Neural progenitor cell (in vitro differentiated cells): ENCODE results near the gene CALY. TPM values are rescaled to one million over a fixed set of nuclear protein-coding genes. Genes with fewer than 3 reads are reported as not detected.

ENCODE experiments used
- DNase-seq: peaks from one replicate; pipeline ENCODE4 v3.0.0-alpha.2; 2016; ENCODE audit warnings: low spot score
- H2AFZ ChIP-seq: fragments of 200-600 bp; sonication (generic); replicated peaks from 2 replicates; pipeline ENCODE4 v1.6.1; 2016; ENCODE audit warnings: antibody characterized with exemption
- H3F3A ChIP-seq: fragments of 200-600 bp; sonication (generic); 2 replicates; pipeline ENCODE4 v1.6.1; 2016; ENCODE audit warnings: antibody characterized with exemption, low read depth
- H3K27ac ChIP-seq: fragments of 200-600 bp; sonication (generic); 2 replicates; pipeline ENCODE4 v1.5.1; 2016; ENCODE audit warnings: mild to moderate bottlenecking
- H3K27me3 ChIP-seq: fragments of 200-600 bp; sonication (generic); 2 replicates; pipeline ENCODE4 v1.6.1; 2016; ENCODE audit warnings: mild to moderate bottlenecking, moderate library complexity
- H3K36me3 ChIP-seq: fragments of 200-600 bp; sonication (generic); 2 replicates; pipeline ENCODE4 v1.5.1; 2016
- H3K4me1 ChIP-seq: fragments of 200-600 bp; sonication (generic); 2 replicates; pipeline ENCODE4 v1.6.1; 2016; ENCODE audit warnings: mixed run types
- H3K4me2 ChIP-seq: fragments of 200-600 bp; sonication (generic); 2 replicates; pipeline ENCODE4 v1.6.1; 2016
- H3K4me3 ChIP-seq: fragments of 200-600 bp; sonication (generic); 2 replicates; pipeline ENCODE4 v1.5.1; 2016
- H3K79me2 ChIP-seq: fragments of 200-600 bp; sonication (generic); 2 replicates; pipeline ENCODE4 v1.6.1; 2016; ENCODE audit warnings: low read depth
- H3K9ac ChIP-seq: fragments of 200-600 bp; sonication (generic); 2 replicates; pipeline ENCODE4 v1.6.1; 2016
- H3K9me3 ChIP-seq: fragments of 200-600 bp; sonication (generic); 2 replicates; pipeline ENCODE4 v1.5.1; 2016; ENCODE audit warnings: low read depth
- H4K20me1 ChIP-seq: fragments of 200-600 bp; sonication (generic); 2 replicates; pipeline ENCODE4 v1.6.1; 2016; ENCODE audit warnings: low read depth
- H3K27ac Mint-ChIP-seq: 3 replicates; pipeline ENCODE4 v1.8.0; 2021; ENCODE audit warnings: mixed read lengths
- H3K27me3 Mint-ChIP-seq: 2 replicates; pipeline ENCODE4 v1.8.0; 2022; ENCODE audit warnings: low read depth, mild to moderate bottlenecking, inconsistent platforms, moderate library complexity, mixed read lengths; ENCODE audit not compliant: insufficient read depth
- H3K36me3 Mint-ChIP-seq: 3 replicates; pipeline ENCODE4 v1.8.0; 2021; ENCODE audit warnings: mixed read lengths
- H3K4me1 Mint-ChIP-seq: 3 replicates; pipeline ENCODE4 v1.8.0; 2021; ENCODE audit warnings: mixed read lengths
- H3K4me3 Mint-ChIP-seq: 3 replicates; pipeline ENCODE4 v1.8.0; 2021; ENCODE audit warnings: mild to moderate bottlenecking, moderate library complexity, mixed read lengths
- H3K9me3 Mint-ChIP-seq: 3 replicates; pipeline ENCODE4 v1.8.0; 2020; ENCODE audit warnings: mixed read lengths
- EZH2 ChIP-seq: fragments of 200-600 bp; sonication (generic); IDR thresholded peaks from 2 replicates; pipeline ENCODE4 v1.6.1; 2017; ENCODE audit warnings: antibody characterized with exemption, mild to moderate bottlenecking, moderate library complexity
- EZH2phosphoT487 ChIP-seq: fragments of 200-600 bp; sonication (generic); IDR thresholded peaks from 2 replicates; pipeline ENCODE4 v1.6.1; 2017; ENCODE audit warnings: antibody characterized with exemption
- total RNA-seq: library from RNA; depleted of rRNA; stranded (reverse); fragments of >200 nt; gene quantifications from 2 replicates; pipeline ENCODE4 v1.2.3, GENCODE V29; 2015; ENCODE audit warnings: low replicate concordance
- TF ChIP-seq, protein P1 (sequence below): fragments of 200-600 bp; sonication (generic); IDR thresholded peaks from 2 replicates; pipeline ENCODE4 v1.5.1; 2017; ENCODE audit warnings: antibody characterized with exemption, mild to moderate bottlenecking

Gene CALY
- total RNA-seq, 1 donor from 2014 or later: not detected

- H3K4me2 ChIP-seq: no peak overlapping the region
- H3K27ac ChIP-seq: no peak overlapping the region
- DNase-seq: no peak
- no peak overlapping the region for H3K4me3 ChIP-seq
- H3K79me2 ChIP-seq: peaks cover 5% of the 10 kb centered on the region
- TF ChIP-seq, protein P1, sequence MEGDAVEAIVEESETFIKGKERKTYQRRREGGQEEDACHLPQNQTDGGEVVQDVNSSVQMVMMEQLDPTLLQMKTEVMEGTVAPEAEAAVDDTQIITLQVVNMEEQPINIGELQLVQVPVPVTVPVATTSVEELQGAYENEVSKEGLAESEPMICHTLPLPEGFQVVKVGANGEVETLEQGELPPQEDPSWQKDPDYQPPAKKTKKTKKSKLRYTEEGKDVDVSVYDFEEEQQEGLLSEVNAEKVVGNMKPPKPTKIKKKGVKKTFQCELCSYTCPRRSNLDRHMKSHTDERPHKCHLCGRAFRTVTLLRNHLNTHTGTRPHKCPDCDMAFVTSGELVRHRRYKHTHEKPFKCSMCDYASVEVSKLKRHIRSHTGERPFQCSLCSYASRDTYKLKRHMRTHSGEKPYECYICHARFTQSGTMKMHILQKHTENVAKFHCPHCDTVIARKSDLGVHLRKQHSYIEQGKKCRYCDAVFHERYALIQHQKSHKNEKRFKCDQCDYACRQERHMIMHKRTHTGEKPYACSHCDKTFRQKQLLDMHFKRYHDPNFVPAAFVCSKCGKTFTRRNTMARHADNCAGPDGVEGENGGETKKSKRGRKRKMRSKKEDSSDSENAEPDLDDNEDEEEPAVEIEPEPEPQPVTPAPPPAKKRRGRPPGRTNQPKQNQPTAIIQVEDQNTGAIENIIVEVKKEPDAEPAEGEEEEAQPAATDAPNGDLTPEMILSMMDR: peak; percentile 23
- TF ChIP-seq EZH2phosphoT487: no peak
- no peak overlapping the region for H3K4me3 Mint-ChIP-seq
- no peak overlapping the region for H3K27ac Mint-ChIP-seq
- peaks cover 17% of the 10 kb centered on the region for H4K20me1 ChIP-seq
- H3K4me1 Mint-ChIP-seq: peaks cover 3% of the 10 kb centered on the region
- H3K9ac ChIP-seq: no peak overlapping the region
- no peaks in the 10 kb centered on the region for H3K36me3 Mint-ChIP-seq
- H3K27me3 ChIP-seq: peaks cover 3% of the 10 kb centered on the region
- H3K9me3 ChIP-seq: no peaks in the 10 kb centered on the region
- no peak overlapping the region for H2AFZ ChIP-seq
- H3K9me3 Mint-ChIP-seq: peaks cover 2% of the 10 kb centered on the region
- no peaks in the 10 kb centered on the region for H3F3A ChIP-seq
- peaks cover 5% of the 10 kb centered on the region for H3K4me1 ChIP-seq
- peaks cover 12% of the 10 kb centered on the region for H3K27me3 Mint-ChIP-seq
- no peaks in the 10 kb centered on the region for H3K36me3 ChIP-seq
Observed at GRCh38 chr10:133351408-133352318, 15.0 kb upstream of the CALY start.

DNA sequence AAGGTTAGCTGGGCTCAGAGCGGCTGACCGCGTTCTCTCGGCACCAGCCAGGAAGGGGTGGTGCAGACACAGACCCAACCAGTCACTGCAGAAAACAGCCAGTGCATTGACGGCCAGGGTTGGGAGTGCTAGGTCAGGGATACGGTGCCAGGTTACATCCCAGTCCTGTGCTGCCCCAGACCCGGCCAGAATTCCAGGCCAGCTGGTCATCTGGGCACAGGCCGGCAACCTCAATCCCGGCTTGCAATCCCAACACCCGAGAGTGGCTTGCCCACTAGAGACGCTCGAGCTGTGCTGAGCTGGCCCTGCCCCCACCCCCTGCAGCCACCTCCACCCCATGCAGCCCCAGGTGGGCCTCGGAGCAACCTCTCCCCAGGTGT is 14.2 kb upstream of the CALY start:
- Histone ChIP-seq H3K27me3 (no peaks in the 10 kb centered on the region), H3F3A (no peaks in the 10 kb centered on the region), H4K20me1 (peaks cover 10% of the 10 kb centered on the region), H2AFZ (no peak overlapping the region), H3K79me2 (no peaks in the 10 kb centered on the region), H3K4me3 (no peak overlapping the region), H3K9me3 (no peaks in the 10 kb centered on the region), H3K4me1 (peaks cover 5% of the 10 kb centered on the region), H3K4me2 (no peak overlapping the region), H3K27ac (no peak overlapping the region), H3K9ac (no peak overlapping the region), H3K36me3 (no peaks in the 10 kb centered on the region)
- H3K9me3 Mint-ChIP-seq: peaks cover 2% of the 10 kb centered on the region
- no peak overlapping the region for H3K27ac Mint-ChIP-seq
- H3K27me3 Mint-ChIP-seq: peaks cover 13% of the 10 kb centered on the region
- DNase-seq: no peak
- no peaks in the 10 kb centered on the region for H3K36me3 Mint-ChIP-seq
- no peak overlapping the region for H3K4me3 Mint-ChIP-seq
- H3K4me1 Mint-ChIP-seq: peaks cover 3% of the 10 kb centered on the region
- TF ChIP-seq, protein P1: no peak
- no peak for TF ChIP-seq EZH2phosphoT487
- no peak for TF ChIP-seq EZH2

DNA sequence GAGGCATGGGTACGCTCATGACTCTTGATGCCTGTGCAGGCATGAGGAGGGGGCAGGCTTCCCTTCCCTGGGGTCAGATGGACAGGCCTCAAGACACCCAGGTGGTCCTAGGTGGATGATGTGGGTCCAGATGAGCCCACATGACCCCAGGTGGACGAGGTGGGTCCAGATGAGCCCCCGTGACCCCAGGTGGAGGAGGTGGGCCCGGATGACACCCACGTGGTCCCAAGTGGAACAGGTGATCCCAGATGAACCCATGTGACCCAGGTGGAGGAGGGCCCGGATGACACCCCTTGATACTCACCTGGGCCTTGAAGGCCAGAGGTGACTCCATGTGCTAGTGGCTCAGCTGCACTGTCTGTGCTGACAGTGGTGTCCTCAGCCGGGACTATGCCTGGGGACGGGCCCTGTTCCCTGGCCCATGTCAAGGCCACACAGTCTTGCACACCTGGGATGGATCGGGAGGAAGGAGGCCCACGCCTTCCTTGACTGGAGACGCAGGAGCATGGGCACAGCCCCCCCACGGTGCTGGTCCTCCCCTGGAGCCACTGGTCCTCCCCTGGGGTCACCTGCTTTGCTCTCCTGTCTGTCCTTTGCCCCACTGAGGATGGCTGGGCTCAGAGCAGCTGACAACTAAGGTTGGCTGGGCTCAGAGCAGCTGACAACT is 13.7 kb upstream of the CALY start:
- Mint-ChIP-seq H3K27me3 (peaks cover 13% of the 10 kb centered on the region), H3K9me3 (peaks cover 6% of the 10 kb centered on the region), H3K4me1 (peaks cover 3% of the 10 kb centered on the region), H3K36me3 (no peaks in the 10 kb centered on the region), H3K4me3 (no peak overlapping the region), H3K27ac (no peak overlapping the region)
- Histone ChIP-seq H3K27ac (no peak overlapping the region), H3K27me3 (no peaks in the 10 kb centered on the region), H4K20me1 (peaks cover 5% of the 10 kb centered on the region), H3K4me1 (peaks cover 5% of the 10 kb centered on the region), H3K79me2 (no peaks in the 10 kb centered on the region), H3K36me3 (no peaks in the 10 kb centered on the region), H3K4me2 (no peak overlapping the region), H3K9ac (no peak overlapping the region), H2AFZ (no peak overlapping the region), H3K4me3 (no peak overlapping the region), H3K9me3 (no peaks in the 10 kb centered on the region), H3F3A (no peaks in the 10 kb centered on the region)
- TF ChIP-seq EZH2 (no peak), EZH2phosphoT487 (no peak)
- TF ChIP-seq, protein P1: no peak
- DNase-seq: no peak
